Skeletal muscle satellite cell (primary cell): ENCODE data around the gene BIRC6. TPM values are rescaled to one million over a fixed set of nuclear protein-coding genes. Genes with fewer than 3 reads are reported as not detected.

Experiments
- H3K27me3 ChIP-seq: 2 replicates; pipeline ENCODE4 v1.7.0; 2013; ENCODE audit warnings: low read length; ENCODE audit not compliant: control insufficient read depth, insufficient read depth
- H3K36me3 ChIP-seq: 2 replicates; pipeline ENCODE4 v1.7.0; 2013; ENCODE audit warnings: mild to moderate bottlenecking, control low read depth, low read length; ENCODE audit not compliant: insufficient read depth
- H3K4me1 ChIP-seq: 2 replicates; pipeline ENCODE4 v1.7.0; 2013; ENCODE audit warnings: low read length; ENCODE audit not compliant: control insufficient read depth, insufficient read depth
- H3K4me2 ChIP-seq: 2 replicates; pipeline ENCODE4 v1.7.0; 2013; ENCODE audit warnings: mild to moderate bottlenecking, low read length
- H3K4me3 ChIP-seq: 2 replicates; pipeline ENCODE4 v1.7.0; 2013; ENCODE audit warnings: low read length
- H3K9ac ChIP-seq: 2 replicates; pipeline ENCODE4 v1.7.0; 2013; ENCODE audit warnings: mild to moderate bottlenecking, low read depth, low read length, moderate library complexity
- H3K9me3 ChIP-seq: replicated peaks from 2 replicates; pipeline ENCODE4 v1.7.0; 2013; ENCODE audit warnings: mild to moderate bottlenecking, control low read depth, low read length
- small RNA-seq: library from RNA; depleted of rRNA; stranded (forward); fragments of <200 nt; gene quantifications from one replicate; pipeline ENCODE3, GENCODE V24; 2012

The BIRC6 gene

GRCh38 chr2:32666704-32667103 lies 309.9 kb downstream of the BIRC6 start:
- Histone ChIP-seq H3K27me3 (no peaks in the 10 kb centered on the region), H3K36me3 (no peaks in the 10 kb centered on the region), H3K4me2 (no peak overlapping the region)

GRCh38 chr2:32668254-32668653 lies 311.4 kb downstream of the BIRC6 start:
- Histone ChIP-seq H3K27me3 (no peaks in the 10 kb centered on the region), H3K4me3 (no peak overlapping the region), H3K9me3 (no peaks in the 10 kb centered on the region), H3K36me3 (peaks cover 3% of the 10 kb centered on the region), H3K9ac (no peak overlapping the region), H3K4me2 (no peak overlapping the region), H3K4me1 (no peaks in the 10 kb centered on the region)

More at GRCh38 chr2:32666704-32667103, 309.9 kb downstream of the BIRC6 start:
- Histone ChIP-seq H3K9me3 (no peaks in the 10 kb centered on the region), H3K4me1 (no peaks in the 10 kb centered on the region), H3K4me3 (no peak overlapping the region), H3K9ac (no peak overlapping the region)

Small RNA genes lying within 50 kb of the gene (small RNA-seq; reads per million reads assigned to genes)
- gene MIR4765 = not detected
- gene MIR558 = not detected
